A549 (cell line): ENCODE data around the gene SGSM2. TPM values are rescaled to one million over a fixed set of nuclear protein-coding genes. Genes with fewer than 3 reads are reported as not detected.
A peak's percentile ranks its signal among the peaks of the same experiment; 100 is the strongest.

Experiments used
- ATAC-seq, 2 experiments: fragments of 200-7000 bp in 1 of 2; fragments of >200 bp in 1 of 2; cut with Nextera tagmentation in 1 of 2; cut with Tn5 transposase in 1 of 2; 3 replicates each; pipeline versions ENCODE4 v1.8.0 to v1.9.1; 2018 to 2020; ENCODE audit warnings: mild to moderate bottlenecking in 1 of 2, moderate library complexity in 1 of 2
- CTCF ChIA-PET: fragments of 300-600 bp; sonication (Branson Sonifier 250); formaldehyde crosslinking; extraction: SDS; loops from one replicate; lab custom pipeline; 2021; ENCODE audit warnings: antibody characterized with exemption, inconsistent platforms; lab: Yijun Ruan, JAX
- POLR2A ChIA-PET: fragments of 350-600 bp; formaldehyde crosslinking; extraction: SDS; loops from one replicate; lab custom pipeline; 2021; ENCODE audit warnings: antibody characterized with exemption, inconsistent platforms; lab: Yijun Ruan, JAX
- DNase-seq, 2 experiments: peaks; one replicate each; pipeline versions ENCODE4 v3.0.0 to v3.0.0-alpha.2; 2011 to 2016; ENCODE audit warnings: low read depth in 1 of 2, low spot score in 1 of 2
- FAIRE-seq: peaks from 2 replicates; lab custom pipeline; 2011; peaks lifted over from hg19 to GRCh38; lab: Jason Lieb, UNC
- H3K27ac ChIP-seq, 2 experiments: fragments of >200 bp; sonication (Bioruptor Twin); formaldehyde crosslinking; 3 replicates each; pipeline ENCODE4 v1.5.1; 2016 to 2017
- H3K4me1 ChIP-seq: fragments of >200 bp; sonication (Bioruptor Twin); formaldehyde crosslinking; 3 replicates; pipeline ENCODE4 v1.6.1; 2016
- H3K4me2 ChIP-seq: fragments of >200 bp; sonication (Bioruptor Twin); formaldehyde crosslinking; 3 replicates; pipeline ENCODE4 v1.6.1; 2016
- H3K4me3 ChIP-seq: fragments of >200 bp; sonication (Bioruptor Twin); formaldehyde crosslinking; 3 replicates; pipeline ENCODE4 v1.5.1; 2016
- H3K9me3 ChIP-seq: fragments of >200 bp; sonication (Bioruptor Twin); formaldehyde crosslinking; 3 replicates; pipeline ENCODE4 v1.6.1; 2016
- BHLHE40 ChIP-seq: IDR thresholded peaks from 2 replicates; pipeline ENCODE4 v1.6.1; 2012; ENCODE audit warnings: low read depth, low read length, inconsistent platforms
- CBX2 ChIP-seq: fragments of 200-600 bp; sonication (generic); IDR thresholded peaks from 2 replicates; pipeline ENCODE4 v1.6.1; 2016; ENCODE audit warnings: low read depth, mild to moderate bottlenecking, borderline replicate concordance
- CBX8 ChIP-seq: fragments of 200-600 bp; sonication (generic); IDR thresholded peaks from 2 replicates; pipeline ENCODE4 v1.6.1; 2016
- CEBPB ChIP-seq, 2 experiments: fragments of >200 bp in 1 of 2; sonication (Bioruptor Twin) in 1 of 2; formaldehyde crosslinking in 1 of 2; IDR thresholded peaks; 2 replicates each; pipeline ENCODE4 v1.6.1; 2012 to 2016
- E2F6 ChIP-seq: IDR thresholded peaks from 2 replicates; pipeline ENCODE4 v1.6.1; 2012; ENCODE audit warnings: low read depth, borderline replicate concordance
- FOSL2 ChIP-seq, 2 experiments: fragments of 450-650 bp in 1 of 2; fragments of >200 bp in 1 of 2; sonication (Bioruptor Twin) in 1 of 2; formaldehyde crosslinking; IDR thresholded peaks; 2 replicates each; pipeline versions ENCODE4 v1.5.0 to v1.6.1; 2016 to 2020; ENCODE audit warnings: mild to moderate bottlenecking in 1 of 2, moderate library complexity in 1 of 2
- GATA3 ChIP-seq: IDR thresholded peaks from 2 replicates; pipeline ENCODE4 v1.6.1; 2012; ENCODE audit warnings: borderline replicate concordance
- HOXA7 ChIP-seq: fragments of 250-450 bp; sonication (Bioruptor Pico); IDR thresholded peaks from 2 replicates; pipeline ENCODE4 v1.5.0; 2020; ENCODE audit warnings: mild to moderate bottlenecking, moderate library complexity
- HOXB13 ChIP-seq: fragments of 250-450 bp; sonication (Bioruptor Pico); IDR thresholded peaks from 2 replicates; pipeline ENCODE4 v1.5.0; 2020; ENCODE audit warnings: low read depth, mild to moderate bottlenecking, moderate library complexity
- MAFK ChIP-seq: fragments of 450-650 bp; IDR thresholded peaks from 2 replicates; pipeline ENCODE4 v1.6.1; 2014; ENCODE audit not compliant: partially characterized antibody
- MYC ChIP-seq: IDR thresholded peaks from 2 replicates; pipeline ENCODE4 v1.6.1; 2012; ENCODE audit warnings: mild to moderate bottlenecking, inconsistent platforms, low read length, improper control_type of control experiment, borderline replicate concordance
- NR3C1 ChIP-seq: fragments of >200 bp; sonication (Bioruptor Twin); formaldehyde crosslinking; IDR thresholded peaks from 3 replicates; pipeline ENCODE4 v1.6.1; 2017
- PBX3 ChIP-seq: IDR thresholded peaks from 2 replicates; pipeline ENCODE4 v1.6.1; 2012
- POLR2AphosphoS2 ChIP-seq: conservative IDR thresholded peaks from 2 replicates; pipeline ENCODE4 v1.6.1; 2012; ENCODE audit warnings: low read length, improper control_type of control experiment, inconsistent platforms
- RFX5 ChIP-seq: fragments of 450-650 bp; IDR thresholded peaks from 2 replicates; pipeline ENCODE4 v1.7.1; 2014; ENCODE audit warnings: antibody characterized with exemption, mild to moderate bottlenecking, moderate library complexity
- RNF2 ChIP-seq: fragments of 200-600 bp; sonication (generic); IDR thresholded peaks from 2 replicates; pipeline ENCODE4 v1.6.1; 2016; ENCODE audit warnings: low read depth, mild to moderate bottlenecking, antibody characterized with exemption, moderate library complexity, borderline replicate concordance
- SMC3 ChIP-seq: fragments of >200 bp; sonication (Bioruptor Twin); formaldehyde crosslinking; IDR thresholded peaks from 3 replicates; pipeline ENCODE4 v1.6.1; 2018; ENCODE audit warnings: inconsistent platforms
- SREBF2 ChIP-seq: fragments of 450-650 bp; IDR thresholded peaks from 2 replicates; pipeline ENCODE4 v1.6.1; 2014; ENCODE audit warnings: mild to moderate bottlenecking, moderate library complexity
- ZNF302 ChIP-seq: fragments of 250-450 bp; sonication (Bioruptor Pico); IDR thresholded peaks from 2 replicates; pipeline ENCODE4 v1.9.0; 2021; ENCODE audit warnings: inconsistent platforms, mild to moderate bottlenecking, moderate library complexity
- ZSCAN20 ChIP-seq: fragments of 250-450 bp; sonication (Bioruptor Pico); IDR thresholded peaks from 2 replicates; pipeline ENCODE4 v1.8.0; 2022; ENCODE audit warnings: mild to moderate bottlenecking, moderate library complexity
- whole genome bisulfite sequencing: methylation state at CpG from one replicate; pipeline ENCODE4 v1.1.6; 2017; ENCODE audit errors: missing lambda C conversion rate; 5-methylcytosine and 5-hydroxymethylcytosine counted together
- polyA plus RNA-seq, 4 experiments: library from polyadenylated mRNA; depleted of rRNA in 3 of 4; stranded (reverse); fragments of >200 nt; fragmentation: RNase III in 1 of 4; extraction: RNeasy Plus Mini Kit Qiagen cat#74134 plus additional on column Dnase treatment in 1 of 4; gene quantifications; 2 replicates in 3 of 4; 3 replicates in 1 of 4; pipeline ENCODE4 v1.2.3, GENCODE V29; 2011 to 2017
- TF ChIP-seq, protein P1 (sequence below): fragments of 250-450 bp; sonication (Bioruptor Pico); IDR thresholded peaks from 2 replicates; pipeline ENCODE4 v1.5.0; 2020; ENCODE audit warnings: low read depth, mild to moderate bottlenecking, moderate library complexity
- TF ChIP-seq, protein P2 (sequence below): IDR thresholded peaks from 2 replicates; pipeline ENCODE4 v1.6.1; 2012
- TF ChIP-seq, protein P3 (sequence below): fragments of >200 bp; sonication (Bioruptor Twin); formaldehyde crosslinking; IDR thresholded peaks from 3 replicates; pipeline ENCODE4 v1.5.1; 2016

SGSM2 gene
- polyA plus RNA-seq, 2 of the 4 experiments (the other 2 are of a cell fraction): 24.9 to 53.3 TPM

GRCh38 chr17:2397247-2398171 lies 60.2 kb downstream of the SGSM2 start:
- DNase-seq (no peak), FAIRE-seq (no peak), ATAC-seq (no peak)
- Histone ChIP-seq H3K4me2 (peak overlapping the region; percentile 99), H3K9me3 (no peaks in the 10 kb centered on the region), H3K4me3 (peak overlapping the region; percentile 42; the same call in 1 of the 3 replicates), H3K27ac (peak overlapping the region; percentile 95 to 97), H3K4me1 (peaks cover 51% of the 10 kb centered on the region)
- ChIA-PET CTCF (interaction anchor here (0.9 to 28.1 kb wide), 4 partner anchors 9 to 60 kb away, joined by 3 to 1099 read pairs (median 60); no protein-coding TSS in a partner anchor), POLR2A (no interaction called here)
- TF ChIP-seq HOXA7 (CRISPR knock-in tag) (0 out of 2 replicates have a peak, but pooled peaks have one; percentile 7), SMC3 (no peak)
- WGBS: 87% methylated on average over 12 of the region's 12 CpGs

- Histone ChIP-seq H3K4me1 (peaks cover 54% of the 10 kb centered on the region), H3K4me2 (peak overlapping the region; percentile 99), H3K9me3 (no peaks in the 10 kb centered on the region), H3K27ac (peak overlapping the region; percentile 95 to 97), H3K4me3 (peak overlapping the region; percentile 99)
- 89% methylated on average over 10 of the region's 10 CpGs for WGBS
- FAIRE-seq (no peak), DNase-seq (no peak), ATAC-seq (no peak)
- TF ChIP-seq HOXA7 (CRISPR knock-in tag): no peak
- TF ChIP-seq POLR2AphosphoS2: peak; percentile 25; the same call in 1 of the 2 replicates
- CTCF ChIA-PET: interaction anchor here (8.8 to 28.1 kb wide), 2 partner anchors 14 to 19 kb away, joined by 117 to 1099 read pairs; no protein-coding TSS in a partner anchor
- POLR2A ChIA-PET: no interaction called here
Observed at GRCh38 chr17:2398182-2398581, 60.9 kb downstream of the SGSM2 start.

DNA sequence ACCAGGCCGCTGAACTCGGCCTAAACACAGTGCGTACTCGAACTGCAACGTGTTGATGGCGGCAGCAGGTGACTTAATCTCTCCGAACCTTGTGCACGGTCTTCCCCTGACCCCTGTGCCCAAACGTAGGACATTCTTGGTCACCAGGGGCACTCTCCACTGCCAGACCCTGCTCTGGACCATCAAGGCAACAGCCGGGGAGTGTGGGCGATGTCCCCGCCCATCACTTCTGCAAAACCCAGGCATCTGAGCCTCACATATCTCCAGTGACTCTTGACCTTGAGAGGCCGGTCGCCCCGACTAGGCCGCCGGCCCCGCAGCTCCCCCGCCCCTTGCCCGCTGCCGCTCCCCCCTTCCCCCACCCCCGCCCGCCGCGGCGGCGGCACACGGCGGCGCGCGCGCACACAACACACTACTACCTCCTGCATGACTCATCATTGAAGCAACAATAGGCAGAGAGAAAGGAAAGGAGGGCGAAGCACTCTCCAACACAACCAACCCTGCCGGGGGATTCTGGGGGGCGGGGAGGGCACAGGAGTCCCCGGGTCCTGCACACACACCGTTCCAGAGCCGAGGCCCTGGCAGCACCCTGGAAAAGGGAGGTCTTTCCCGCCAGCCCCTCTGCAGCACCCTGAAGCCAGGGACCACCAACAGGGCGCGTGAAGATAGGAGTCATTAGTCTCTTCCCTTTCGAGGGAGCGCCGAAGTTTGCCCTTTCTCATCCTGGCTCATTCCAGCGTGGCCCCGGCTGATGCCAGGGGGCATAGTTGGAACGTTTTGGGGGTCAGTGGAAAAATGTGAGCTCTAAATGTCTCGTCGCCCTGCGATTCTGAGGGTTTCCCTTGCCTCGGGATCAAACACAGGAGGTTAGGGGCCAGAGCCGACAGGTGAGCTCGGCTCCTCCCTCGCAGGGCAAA lies 61.6 kb downstream of the SGSM2 start:
- Histone ChIP-seq H3K4me3 (peak overlapping the region; percentile 99), H3K4me2 (peak overlapping the region; percentile 99), H3K27ac (peak overlapping the region; percentile 95 to 97), H3K4me1 (peaks cover 59% of the 10 kb centered on the region), H3K9me3 (no peaks in the 10 kb centered on the region)
- peak; percentile 1; a peak in 1 of 6 replicates for ATAC-seq
- WGBS: 25% methylated on average over 34 of the region's 55 CpGs
- DNase-seq: peak; percentile 75 to 82
- POLR2A ChIA-PET: interaction anchor here (0.8 to 1.4 kb wide), 4 partner anchors 11 to 17 kb away, joined by 3 to 9 read pairs (median 7); no protein-coding TSS in a partner anchor
- CTCF ChIA-PET: interaction anchor here (0.6 to 28.1 kb wide), 4 partner anchors 14 to 215 kb away, joined by 3 to 1099 read pairs (median 60); no protein-coding TSS in a partner anchor
- FAIRE-seq: no peak
- TF ChIP-seq GATA3 (no peak; the same call in 1 of the 2 replicates), MAFK (no peak), ZNF302 (CRISPR knock-in tag) (no peak), PBX3 (0 out of 2 replicates have a peak, but pooled peaks have one; percentile 38), CBX2 (no peak), RNF2 (no peak), CBX8 (no peak), BHLHE40 (0 out of 2 replicates have a peak, but pooled peaks have one; percentile 8), HOXB13 (no peak; the same call in 1 of the 2 replicates), NR3C1 (no peak), HOXA7 (CRISPR knock-in tag) (peak; percentile 73; the same call in 1 of the 2 replicates), CEBPB (IDR thresholded peaks at IDR 0.05) (peak in 1 of 2 experiments; percentile 32; a peak in 1 of 4 replicates), E2F6 (no peak), SREBF2 (no peak), MYC (peak; percentile 44; the same call in 1 of the 2 replicates), FOSL2 (IDR thresholded peaks at IDR 0.05) (peak; percentile 62; the same call in 1 of the 2 replicates), FOSL2 (CRISPR knock-in tag; IDR thresholded peaks at IDR 0.05) (peak; percentile 94), RFX5 (no peak), ZSCAN20 (no peak)
- TF ChIP-seq, protein P1, sequence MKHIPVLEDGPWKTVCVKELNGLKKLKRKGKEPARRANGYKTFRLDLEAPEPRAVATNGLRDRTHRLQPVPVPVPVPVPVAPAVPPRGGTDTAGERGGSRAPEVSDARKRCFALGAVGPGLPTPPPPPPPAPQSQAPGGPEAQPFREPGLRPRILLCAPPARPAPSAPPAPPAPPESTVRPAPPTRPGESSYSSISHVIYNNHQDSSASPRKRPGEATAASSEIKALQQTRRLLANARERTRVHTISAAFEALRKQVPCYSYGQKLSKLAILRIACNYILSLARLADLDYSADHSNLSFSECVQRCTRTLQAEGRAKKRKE: no peak
- TF ChIP-seq, protein P2, sequence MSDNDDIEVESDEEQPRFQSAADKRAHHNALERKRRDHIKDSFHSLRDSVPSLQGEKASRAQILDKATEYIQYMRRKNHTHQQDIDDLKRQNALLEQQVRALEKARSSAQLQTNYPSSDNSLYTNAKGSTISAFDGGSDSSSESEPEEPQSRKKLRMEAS: peak; percentile 80; the same call in 1 of the 2 replicates
- TF ChIP-seq, protein P3, sequence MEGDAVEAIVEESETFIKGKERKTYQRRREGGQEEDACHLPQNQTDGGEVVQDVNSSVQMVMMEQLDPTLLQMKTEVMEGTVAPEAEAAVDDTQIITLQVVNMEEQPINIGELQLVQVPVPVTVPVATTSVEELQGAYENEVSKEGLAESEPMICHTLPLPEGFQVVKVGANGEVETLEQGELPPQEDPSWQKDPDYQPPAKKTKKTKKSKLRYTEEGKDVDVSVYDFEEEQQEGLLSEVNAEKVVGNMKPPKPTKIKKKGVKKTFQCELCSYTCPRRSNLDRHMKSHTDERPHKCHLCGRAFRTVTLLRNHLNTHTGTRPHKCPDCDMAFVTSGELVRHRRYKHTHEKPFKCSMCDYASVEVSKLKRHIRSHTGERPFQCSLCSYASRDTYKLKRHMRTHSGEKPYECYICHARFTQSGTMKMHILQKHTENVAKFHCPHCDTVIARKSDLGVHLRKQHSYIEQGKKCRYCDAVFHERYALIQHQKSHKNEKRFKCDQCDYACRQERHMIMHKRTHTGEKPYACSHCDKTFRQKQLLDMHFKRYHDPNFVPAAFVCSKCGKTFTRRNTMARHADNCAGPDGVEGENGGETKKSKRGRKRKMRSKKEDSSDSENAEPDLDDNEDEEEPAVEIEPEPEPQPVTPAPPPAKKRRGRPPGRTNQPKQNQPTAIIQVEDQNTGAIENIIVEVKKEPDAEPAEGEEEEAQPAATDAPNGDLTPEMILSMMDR: no peak
